Heart left ventricle (tissue), 13 donors: ENCODE results near the gene KRT80.

Source experiments
- CTCF ChIP-seq, 12 donors: fragments of 200-600 bp; sonication (generic) in 4 of 12; IDR thresholded peaks; one replicate each; pipeline versions ENCODE4 v1.5.0 to v1.8.0; 2018 to 2022; ENCODE audit warnings: antibody characterized with exemption in 12 of 12, mild to moderate bottlenecking in 5 of 12
- POLR2A ChIP-seq, 2 donors: fragments of 450-650 bp; IDR thresholded peaks; one replicate each; pipeline ENCODE4 v1.6.1; 2017; ENCODE audit warnings: antibody characterized with exemption in 2 of 2, mild to moderate bottlenecking in 2 of 2, moderate library complexity in 2 of 2
- donor health status: ischemic (EF 13 %, LVEDD 7.1; RV severe dilation, severe dysfunction).
- donor health status: DM: no; HTN: yes; CAD: no.
- donor health status: DM: no; HTN: no; CAD: no.
- donor health status: ischemic (EF 25% LVEDD 6.9; RV normal size, moderate dysfunction).
- donor health status: ischemic (EF 25% LVEDD 5.7; RV mildly dilated, moderate dysfunction).
- donor health status: ischemic (EF 35%, LVEDD 5.7; RV mildly dilated, moderate dysfunction).
- donor health status: nonischemic (EF 11% LVEDD 7.7; RV severe dilation, severe dysfunction).
- donor health status: DM: yes; HTN: yes; CAD: no.
- donor health status: PGD.
- donor health status: ischemic (EF 29% LVEDD 5.4; RV normal size, mild dysfunction).
- donor health status: nonischemic (EF 23%, LVEDD 6.1; RV moderate dilation, normal function).

GRCh38 chr12:52211716-52212585, 20.1 kb upstream of the KRT80 start:
- TF ChIP-seq CTCF (IDR thresholded peaks at IDR 0.05) (no peak), POLR2A (IDR thresholded peaks at IDR 0.05) (no peak)
